Aortic smooth muscle cell (primary cell): ENCODE data around the gene GNAS. TPM values are rescaled to one million over a fixed set of nuclear protein-coding genes. Genes with fewer than 3 reads are reported as not detected.

ENCODE experiments used
- total RNA-seq: library from RNA; depleted of rRNA; stranded (reverse); fragments of >200 nt; gene quantifications from 2 replicates; pipeline ENCODE4 v1.2.3, GENCODE V29; 2014

GNAS gene
- 400 and 636 TPM in 2 replicates for total RNA-seq

GRCh38 chr20:58852543-58853271 is at the start of gene GNAS:
Gene GNAS, plus strand, starts transcription at chr20:58852716.

GRCh38 chr20:58850693-58851174 is 1.8 kb upstream of the GNAS start, which contains the start of gene GNAS-AS1:
Gene GNAS-AS1, minus strand, starts transcription at chr20:58850902.

Other genes starting within 250 kb of the GNAS start
- 42.3 and 49.6 TPM in 2 replicates for gene STX16, start 201.4 kb upstream of the GNAS start, total RNA-seq
- 21.0 and 21.8 TPM in 2 replicates for gene NPEPL1, start 159.9 kb upstream of the GNAS start, total RNA-seq
- 0.56 and 1.2 TPM in 2 replicates for gene GNAS-AS1, start 1.8 kb upstream of the GNAS start, total RNA-seq
- 48.4 and 50.1 TPM in 2 replicates for gene NELFCD, start 128.5 kb downstream of the GNAS start, total RNA-seq
- gene CTSZ, start 154.5 kb downstream of the GNAS start, total RNA-seq, result 297 and 334 TPM in 2 replicates
- under 0.01 and 0.06 TPM in 2 replicates for gene TUBB1, start 166.7 kb downstream of the GNAS start, total RNA-seq
- gene ATP5F1E, start 179.6 kb downstream of the GNAS start, total RNA-seq, result 38.8 and 49.7 TPM in 2 replicates
- 92.1 and 97.8 TPM in 2 replicates for gene PRELID3B, start 190.1 kb downstream of the GNAS start, total RNA-seq